HG02642 (cell line): ENCODE results near the gene TRAPPC10.

ENCODE experiments used
- ATAC-seq: cut with Tn5 transposase; IDR thresholded peaks from one replicate; pipeline ENCODE4 v1.9.1; 2021; ENCODE audit warnings: mild to moderate bottlenecking; ENCODE audit not compliant: unreplicated experiment, poor library complexity

TRAPPC10 gene

GRCh38 chr21:43982489-43983078 lies 29.5 kb upstream of the TRAPPC10 start:
- no peak for ATAC-seq

GRCh38 chr21:43983390-43983789 lies 28.7 kb upstream of the TRAPPC10 start:
- ATAC-seq, result no peak

GRCh38 chr21:43983860-43984420 lies 28.2 kb upstream of the TRAPPC10 start:
- no peak for ATAC-seq

- ATAC-seq, result no peak
Measured at GRCh38 chr21:43984905-43985689, 27.0 kb upstream of the TRAPPC10 start.

GRCh38 chr21:43985690-43986251 lies 26.3 kb upstream of the TRAPPC10 start:
- no peak for ATAC-seq

- no peak for ATAC-seq
Measured at GRCh38 chr21:43986544-43987451, 25.3 kb upstream of the TRAPPC10 start.

GRCh38 chr21:43987509-43987908 lies 24.6 kb upstream of the TRAPPC10 start:
- no peak for ATAC-seq

- ATAC-seq, result no peak
Measured at GRCh38 chr21:43988016-43988415, 24.1 kb upstream of the TRAPPC10 start.

GRCh38 chr21:43988506-43989230 lies 23.4 kb upstream of the TRAPPC10 start:
- no peak for ATAC-seq

GRCh38 chr21:43989401-43989800 lies 22.7 kb upstream of the TRAPPC10 start:
- no peak for ATAC-seq

- no peak for ATAC-seq
Measured at GRCh38 chr21:43991447-43991991, 20.6 kb upstream of the TRAPPC10 start.

GRCh38 chr21:43992121-43992520 lies 20.0 kb upstream of the TRAPPC10 start:
- ATAC-seq, result no peak

GRCh38 chr21:43993420-43993934 lies 18.6 kb upstream of the TRAPPC10 start:
- no peak for ATAC-seq

GRCh38 chr21:43994085-43994484 lies 18.0 kb upstream of the TRAPPC10 start:
- ATAC-seq, result no peak

GRCh38 chr21:43994646-43995045 lies 17.5 kb upstream of the TRAPPC10 start:
- no peak for ATAC-seq

GRCh38 chr21:43995521-43996105 lies 16.5 kb upstream of the TRAPPC10 start:
- no peak for ATAC-seq

GRCh38 chr21:43997766-43998742 lies 14.1 kb upstream of the TRAPPC10 start:
- no peak for ATAC-seq

GRCh38 chr21:44000360-44000759 lies 11.7 kb upstream of the TRAPPC10 start:
- ATAC-seq, result no peak
